Endothelial cell of umbilical vein (primary cell): Measurements from ENCODE around the gene TSEN15. TPM values are rescaled to one million over a fixed set of nuclear protein-coding genes. Genes with fewer than 3 reads are reported as not detected.

Source experiments
- BruUV-seq: library from RNA; stranded (reverse); fragments of 400-500 nt; replicated peaks from 2 replicates; lab custom pipeline; 2021; lab: Mats Ljungman, UMichigan
- CTCF ChIA-PET: fragments of 300-600, 350-600 bp; sonication (Branson Sonifier 250); formaldehyde crosslinking; loops from one replicate; lab custom pipeline; 2021; ENCODE audit warnings: antibody characterized with exemption, inconsistent platforms; lab: Charles Lee
- POLR2A ChIA-PET: fragments of 300-600, 350-600 bp; sonication (Branson Sonifier 250); formaldehyde crosslinking; loops from one replicate; lab custom pipeline; 2021; ENCODE audit warnings: antibody characterized with exemption, inconsistent platforms; lab: Charles Lee
- DNase-seq: peaks from one replicate; pipeline ENCODE4 v3.0.0-alpha.2; 2011; ENCODE audit warnings: low read depth, low spot score
- FAIRE-seq: peaks from 2 replicates; lab custom pipeline; 2011; peaks lifted over from hg19 to GRCh38; lab: Jason Lieb, UNC
- H2AFZ ChIP-seq: 2 replicates; pipeline ENCODE4 v1.6.0; 2012; ENCODE audit warnings: low read depth, low read length, control low read depth, inconsistent platforms
- H3K27ac ChIP-seq: 2 replicates; pipeline ENCODE4 v1.5.1; 2011; ENCODE audit warnings: low read depth, mild to moderate bottlenecking, control low read depth, low read length, moderate library complexity; ENCODE audit not compliant: insufficient read depth
- H3K27me3 ChIP-seq, 2 experiments: 2 replicates each; pipeline versions ENCODE4 v1.6.0 to v1.6.1; 2011; ENCODE audit warnings: low read length in 2 of 2, mixed read lengths in 1 of 2; ENCODE audit not compliant: control insufficient read depth in 2 of 2, insufficient read depth in 2 of 2
- H3K36me3 ChIP-seq, 2 experiments: 2 replicates in 1 of 2; 3 replicates in 1 of 2; pipeline ENCODE4 v1.5.1; 2011; ENCODE audit warnings: low read length in 2 of 2, mild to moderate bottlenecking in 1 of 2, moderate library complexity in 1 of 2; ENCODE audit not compliant: control insufficient read depth in 2 of 2, insufficient read depth in 2 of 2; ENCODE audit errors: extremely low read depth in 1 of 2
- H3K4me1 ChIP-seq: 3 replicates; pipeline ENCODE4 v1.5.1; 2011; ENCODE audit warnings: mild to moderate bottlenecking, low read length; ENCODE audit not compliant: control insufficient read depth, insufficient read depth; ENCODE audit errors: extremely low read depth
- H3K4me2 ChIP-seq: 2 replicates; pipeline ENCODE4 v1.6.1; 2011; ENCODE audit warnings: low read length, control low read depth, mixed read lengths; ENCODE audit not compliant: insufficient read depth
- H3K4me3 ChIP-seq, 3 experiments: fragments of 200-600 bp in 1 of 3; sonication (generic), shearing (Covaris generic) in 1 of 3; replicated peaks in 1 of 3; 2 replicates each; pipeline ENCODE4 v1.5.1; 2011 to 2016; ENCODE audit warnings: control low read depth in 3 of 3, low read length in 3 of 3, mild to moderate bottlenecking in 2 of 3, inconsistent platforms in 1 of 3, low read depth in 1 of 3, moderate library complexity in 1 of 3; ENCODE audit not compliant: insufficient read depth in 1 of 3
- H3K79me2 ChIP-seq: 2 replicates; pipeline ENCODE4 v1.6.0; 2012; ENCODE audit warnings: low read length, inconsistent platforms; ENCODE audit not compliant: control insufficient read depth, insufficient read depth
- H3K9ac ChIP-seq: replicated peaks from 2 replicates; pipeline ENCODE3; 2011; ENCODE audit warnings: low read length, control low read depth; ENCODE audit not compliant: insufficient read depth; ENCODE audit errors: extremely low read depth
- H3K9me1 ChIP-seq: replicated peaks from 3 replicates; pipeline ENCODE4 v1.6.0; 2011; ENCODE audit warnings: mild to moderate bottlenecking, low read length; ENCODE audit not compliant: control insufficient read depth, insufficient read depth; ENCODE audit errors: extremely low read depth
- H3K9me3 ChIP-seq: replicated peaks from 2 replicates; pipeline ENCODE4 v1.5.1; 2012; ENCODE audit warnings: low read length, inconsistent platforms; ENCODE audit not compliant: control insufficient read depth, insufficient read depth
- H4K20me1 ChIP-seq: replicated peaks from 2 replicates; pipeline ENCODE3; 2011; ENCODE audit warnings: mild to moderate bottlenecking, low read length; ENCODE audit not compliant: control insufficient read depth, insufficient read depth; ENCODE audit errors: extremely low read depth
- CTCF ChIP-seq, 2 donors: IDR thresholded peaks; 1 replicate in 1 of 2; 2 replicates in 1 of 2; pipeline ENCODE4 v1.5.1; 2011; ENCODE audit warnings: low read length in 2 of 2, mild to moderate bottlenecking in 2 of 2, moderate library complexity in 2 of 2, control low read depth in 1 of 2, inconsistent platforms in 1 of 2, low read depth in 1 of 2; ENCODE audit not compliant: insufficient read depth in 1 of 2; ENCODE audit errors: extremely low read depth in 1 of 2
- EZH2 ChIP-seq: IDR thresholded peaks from 2 replicates; pipeline ENCODE4 v1.6.1; 2012; ENCODE audit warnings: borderline replicate concordance, low read depth, mild to moderate bottlenecking, moderate library complexity, low read length, inconsistent platforms; ENCODE audit not compliant: severe bottlenecking
- FOS ChIP-seq: IDR thresholded peaks from 2 replicates; pipeline ENCODE4 v1.6.1; 2011; ENCODE audit warnings: mild to moderate bottlenecking, low read length, moderate library complexity, borderline replicate concordance; ENCODE audit not compliant: insufficient read depth
- GATA2 ChIP-seq: IDR thresholded peaks from 2 replicates; pipeline ENCODE4 v1.7.0; 2011; ENCODE audit warnings: low read depth, mild to moderate bottlenecking, moderate library complexity, mixed read lengths, low read length; ENCODE audit not compliant: insufficient read length, insufficient read depth
- JUN ChIP-seq: IDR thresholded peaks from 2 replicates; pipeline ENCODE4 v1.6.1; 2011; ENCODE audit warnings: borderline replicate concordance, low read depth; ENCODE audit not compliant: insufficient read length, insufficient read depth
- MAX ChIP-seq: IDR thresholded peaks from 2 replicates; pipeline ENCODE4 v1.6.1; 2011; ENCODE audit not compliant: insufficient read depth, insufficient read length
- MYC ChIP-seq: IDR thresholded peaks from one replicate; pipeline ENCODE4 v1.6.1; 2011; ENCODE audit warnings: mild to moderate bottlenecking, low read depth, low read length
- POLR2A ChIP-seq: IDR thresholded peaks from 2 replicates; pipeline ENCODE4 v1.6.1; 2012; ENCODE audit warnings: low read depth, mild to moderate bottlenecking, control low read depth, low read length
- POLR2AphosphoS5 ChIP-seq: IDR thresholded peaks from 2 replicates; pipeline ENCODE4 v1.6.1; 2012; ENCODE audit warnings: low read depth, mild to moderate bottlenecking, control low read depth, low read length, moderate library complexity; ENCODE audit not compliant: insufficient read depth
- dilution Hi-C: fragments of 300-500 bp; cut with MboI; formaldehyde crosslinking; loops from one replicate; pipeline ENCODE4 v1.15.0; 2019; ENCODE audit warnings: low sequenced_read_pairs; ENCODE audit not compliant: extremely low pct_ligation_motif_present
- intact Hi-C: fragments of 100-400 bp; cut with micrococcal nuclease; formaldehyde crosslinking; loops from one replicate; pipeline ENCODE4 v1.10.0; 2022
- polyA plus RNA-seq, 4 experiments: library from polyadenylated mRNA; depleted of rRNA in 3 of 4; stranded (reverse) in 3 of 4; unstranded in 1 of 4; fragments of >200 nt; gene quantifications; 2 replicates each; pipeline versions ENCODE4 v1.2.1 to v1.2.3, GENCODE V29; 2011 to 2012; ENCODE audit warnings: missing spikeins in 1 of 4
- total RNA-seq: library from RNA; stranded (reverse); gene quantifications from 2 replicates; pipeline ENCODE4 v1.2.3, GENCODE V29; 2021

The TSEN15 gene
- total and polyA plus RNA-seq, 2 donors (not counting 3 experiments of a cell fraction or from before 2014, with no cell fraction given) = 20.6 to 25.8 TPM

- TF ChIP-seq MYC = no peak
- no peak for TF ChIP-seq EZH2
- no peak for TF ChIP-seq FOS
- no peak for TF ChIP-seq JUN
- TF ChIP-seq POLR2A = no peak
- TF ChIP-seq GATA2 = no peak
- TF ChIP-seq CTCF (IDR thresholded peaks at IDR 0.05; ENCODE audit: extremely low read depth in 1 of 2, insufficient read depth in 1 of 2, low read depth in 1 of 2, low read length in 2 of 2) = no peak
- TF ChIP-seq MAX = no peak
- TF ChIP-seq POLR2AphosphoS5 = no peak
- H3K9me3 ChIP-seq = no peaks in the 10 kb centered on the region
- H2AFZ ChIP-seq = no peak overlapping the region
- no peak overlapping the region for H3K27ac ChIP-seq
- no peaks in the 10 kb centered on the region for H3K9me1 ChIP-seq
- no peak overlapping the region for H3K9ac ChIP-seq
- intact Hi-C loops = no loop called here
- H3K36me3 ChIP-seq = no peaks in the 10 kb centered on the region
- ChIA-PET CTCF (no interaction called here), POLR2A (no interaction called here)
- H3K27me3 ChIP-seq = peaks cover 13 to 15% of the 10 kb centered on the region in 2 experiments
- H3K4me1 ChIP-seq = no peaks in the 10 kb centered on the region
- H3K4me2 ChIP-seq = no peak overlapping the region
- FAIRE-seq (no peak), DNase-seq (no peak)
- dilution Hi-C loops = no loop called here
- no TSS peak for BruUV-seq
- H3K4me3 ChIP-seq = no peak overlapping the region
- H4K20me1 ChIP-seq = no peaks in the 10 kb centered on the region
- no peaks in the 10 kb centered on the region for H3K79me2 ChIP-seq
These were observed 37.3 kb upstream of the TSEN15 start for GRCh38 chr1:184014271-184014670.
